DMS 273 (cell line): ENCODE results near the gene CCDC136.

Experiments used
- DNase-seq: peaks from one replicate; lab custom pipeline; 2025; ENCODE audit not compliant: unreplicated experiment; lab: John Stamatoyannopoulos, UW

CCDC136 gene

DNA sequence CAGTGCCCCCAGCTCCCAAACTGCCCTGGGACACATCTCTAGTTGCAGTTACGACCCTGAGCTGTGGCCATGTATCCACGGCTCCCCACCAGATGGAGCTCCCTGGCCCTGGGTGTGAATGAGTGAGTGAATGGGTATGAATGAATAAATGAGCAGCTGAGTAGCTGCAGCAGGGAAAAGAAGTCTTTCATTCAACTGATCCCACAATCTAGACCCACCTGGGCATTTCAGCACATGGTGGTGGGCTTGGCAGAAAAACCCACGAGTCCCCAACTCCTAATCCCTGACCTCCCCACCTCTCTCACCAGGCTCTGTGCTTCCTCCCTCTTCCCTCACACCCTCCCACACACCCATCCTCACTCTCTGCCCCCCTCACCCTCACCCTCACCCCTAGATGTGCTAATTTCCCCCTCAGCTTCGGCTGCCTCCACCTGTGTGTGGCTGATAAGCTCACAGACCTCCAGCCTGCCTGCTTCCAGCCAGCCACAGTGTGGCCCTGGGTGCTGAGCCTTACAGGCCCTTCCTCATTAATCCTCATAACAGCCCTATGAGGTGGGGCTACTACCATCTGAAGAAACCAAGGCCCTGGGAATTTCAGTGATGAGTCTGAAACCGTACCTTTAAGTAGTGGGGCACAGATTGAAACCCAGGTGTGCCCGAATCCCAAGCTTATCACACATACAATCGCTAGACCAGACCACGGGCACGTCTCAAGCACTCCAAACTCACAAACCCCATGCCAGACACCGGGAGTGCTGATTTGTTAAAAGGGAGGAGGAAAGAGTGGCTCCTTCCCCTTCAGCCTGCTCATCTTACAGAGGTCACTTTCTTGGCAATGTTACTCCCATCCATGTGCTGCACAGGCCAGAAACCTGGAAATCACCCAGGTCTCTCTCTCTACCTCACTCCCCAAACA lies 68.6 kb downstream of the CCDC136 start:
- peak; percentile 76 for DNase-seq

GRCh38 chr7:128861957-128862570 lies 70.3 kb downstream of the CCDC136 start:
- DNase-seq, result no peak

DNA sequence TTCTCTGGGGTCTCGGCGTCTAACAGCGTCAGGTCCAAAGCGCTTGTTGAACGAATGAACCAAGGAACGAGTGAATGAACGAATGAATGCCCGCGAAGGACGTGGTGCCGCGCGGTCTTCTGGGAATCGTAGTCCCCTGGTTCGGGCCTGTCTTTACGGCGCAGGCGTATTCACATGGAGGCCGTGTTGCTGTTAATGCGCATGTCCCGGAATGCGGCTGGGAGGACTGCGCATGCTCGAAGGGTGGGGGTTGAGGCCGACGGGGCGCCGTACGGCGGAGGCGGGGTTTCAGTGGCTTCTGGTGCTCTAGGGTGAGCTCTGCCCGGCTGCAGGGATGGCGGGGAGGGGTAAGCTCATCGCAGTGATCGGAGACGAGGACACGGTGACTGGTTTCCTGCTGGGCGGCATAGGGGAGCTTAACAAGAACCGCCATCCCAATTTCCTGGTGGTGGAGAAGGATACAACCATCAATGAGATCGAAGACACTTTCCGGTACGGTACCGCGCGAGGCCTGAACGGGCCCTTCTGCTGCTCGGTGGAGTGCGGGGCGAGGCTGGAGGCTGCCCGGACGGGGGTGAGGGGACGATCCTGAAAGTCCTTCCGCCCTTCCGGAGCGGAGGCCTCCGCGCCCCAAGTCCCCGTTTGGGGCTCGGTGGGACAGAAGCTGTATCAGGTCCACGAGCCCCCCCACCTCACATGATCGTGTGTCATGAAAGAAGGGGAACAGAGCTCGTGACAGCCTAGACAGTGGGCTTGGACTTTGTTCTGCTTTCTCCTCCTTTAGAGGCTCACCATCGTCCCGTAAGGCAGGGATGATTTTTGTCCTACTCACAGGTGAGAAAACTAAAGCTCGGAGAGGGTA lies 71.0 kb downstream of the CCDC136 start, which contains the start of gene ATP6V1F:
ATP6V1F (plus strand) TSS at position 286 of the 862 bp plus-strand sequence; CDS start at position 335, 49 bp downstream.
- peak; percentile 99 for DNase-seq

DNA sequence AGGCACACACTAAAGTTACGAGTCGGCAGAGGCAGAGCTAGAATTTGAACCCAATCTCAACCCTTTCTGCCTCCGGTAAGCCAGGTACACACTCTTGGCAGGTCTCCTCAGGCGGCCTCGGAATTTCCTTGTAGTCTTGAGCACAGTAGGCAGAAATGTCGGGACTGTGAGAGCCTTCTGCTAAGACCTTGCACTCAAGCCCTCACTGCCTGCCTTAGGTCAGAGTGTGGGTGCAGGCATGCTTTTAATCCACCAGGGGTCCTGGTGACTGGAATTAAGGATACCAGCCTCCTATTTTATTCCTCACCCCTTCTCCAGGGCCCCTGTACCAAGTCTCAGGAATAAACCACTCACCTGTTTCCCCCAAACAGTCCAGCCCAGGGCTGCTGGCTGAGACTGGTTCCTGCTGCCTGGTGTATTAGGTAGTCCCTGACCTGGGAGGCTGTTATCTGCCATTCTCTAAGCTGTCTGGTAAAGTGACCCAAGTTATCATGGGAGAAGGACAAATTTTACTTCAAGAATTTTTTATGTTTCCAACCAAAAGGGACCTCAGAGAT lies 71.7 kb downstream of the CCDC136 start:
- DNase-seq, result peak; percentile 93

GRCh38 chr7:128865303-128865702 lies 73.5 kb downstream of the CCDC136 start:
- DNase-seq, result no peak

DNA sequence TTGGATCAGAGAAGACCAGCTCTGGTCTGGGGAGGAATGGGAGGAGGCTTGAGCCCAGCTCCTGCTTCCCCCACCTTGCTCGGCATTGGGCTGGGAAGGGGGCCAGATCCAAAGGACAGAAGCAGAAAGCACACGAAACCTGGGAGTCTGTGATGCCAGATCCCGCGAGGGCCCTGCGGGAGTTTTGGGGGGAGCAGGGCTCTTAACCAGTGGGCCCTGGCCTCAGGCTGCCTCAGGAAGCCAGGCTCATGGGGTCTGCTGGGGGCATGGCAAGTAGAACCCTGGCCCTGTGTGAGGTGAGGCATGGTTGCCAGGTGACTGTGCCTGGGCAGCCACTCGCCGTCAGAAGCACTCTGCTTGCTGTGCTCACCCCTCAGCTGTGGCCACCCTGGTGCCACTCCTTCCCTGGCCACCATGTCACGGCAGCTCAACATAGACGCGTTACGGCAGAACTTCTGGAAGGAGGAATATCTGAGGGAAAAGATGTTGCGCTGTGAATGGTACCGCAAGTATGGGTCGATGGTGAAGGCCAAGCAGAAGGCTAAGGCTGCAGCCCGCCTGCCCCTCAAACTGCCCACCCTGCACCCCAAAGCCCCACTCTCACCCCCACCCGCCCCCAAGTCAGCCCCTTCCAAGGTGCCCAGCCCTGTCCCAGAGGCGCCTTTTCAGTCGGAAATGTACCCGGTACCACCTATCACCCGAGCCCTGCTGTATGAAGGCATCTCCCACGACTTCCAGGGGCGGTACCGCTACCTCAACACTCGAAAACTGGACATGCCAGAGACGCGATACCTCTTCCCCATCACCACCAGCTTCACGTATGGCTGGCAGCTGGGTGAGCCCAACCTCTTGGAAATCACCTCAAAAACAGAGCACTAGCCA lies 74.5 kb downstream of the CCDC136 start:
- DNase-seq, result no peak

GRCh38 chr7:128867241-128867640 lies 75.5 kb downstream of the CCDC136 start:
- no peak for DNase-seq

DNA sequence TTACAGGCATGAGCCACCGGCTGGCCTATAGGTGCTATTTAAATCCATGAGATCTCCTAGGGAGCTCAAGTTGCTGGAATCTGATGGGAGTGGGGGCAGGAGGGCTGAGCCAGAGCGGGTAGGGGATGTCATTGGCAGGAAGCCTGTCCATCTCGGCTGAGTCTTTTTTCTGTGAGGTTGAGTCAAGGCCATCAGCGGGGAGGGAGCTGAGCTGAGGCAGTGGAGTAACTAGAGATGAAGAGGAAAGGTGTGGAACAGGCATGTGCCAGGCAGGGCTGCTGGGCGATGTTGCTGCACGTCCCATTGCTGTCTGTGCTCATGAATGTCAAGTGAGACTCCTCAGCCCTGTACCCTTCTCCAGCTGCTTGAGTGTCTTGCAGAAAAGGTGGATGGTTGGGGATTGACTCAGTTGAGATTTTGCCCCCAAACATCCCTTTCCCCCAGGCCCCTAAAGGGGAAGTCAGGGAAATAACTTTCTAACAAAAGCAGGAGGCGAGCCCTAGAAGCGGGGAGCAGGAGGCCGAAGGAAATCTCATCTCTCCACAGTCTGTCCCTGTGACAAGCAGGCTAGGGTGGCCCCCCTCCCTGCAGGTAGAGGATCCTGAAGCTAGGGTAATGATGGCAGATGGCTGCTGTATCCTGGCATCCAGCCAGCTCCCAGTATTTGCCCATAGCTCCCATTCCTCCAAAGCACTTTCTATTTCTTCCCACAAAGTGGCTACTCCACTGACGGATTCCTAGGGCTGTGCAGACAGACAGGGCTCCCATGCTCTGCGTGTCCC lies 76.3 kb downstream of the CCDC136 start:
- peak; percentile 96 for DNase-seq

GRCh38 chr7:128868624-128869137 lies 76.9 kb downstream of the CCDC136 start:
- DNase-seq, result peak; percentile 84

DNA sequence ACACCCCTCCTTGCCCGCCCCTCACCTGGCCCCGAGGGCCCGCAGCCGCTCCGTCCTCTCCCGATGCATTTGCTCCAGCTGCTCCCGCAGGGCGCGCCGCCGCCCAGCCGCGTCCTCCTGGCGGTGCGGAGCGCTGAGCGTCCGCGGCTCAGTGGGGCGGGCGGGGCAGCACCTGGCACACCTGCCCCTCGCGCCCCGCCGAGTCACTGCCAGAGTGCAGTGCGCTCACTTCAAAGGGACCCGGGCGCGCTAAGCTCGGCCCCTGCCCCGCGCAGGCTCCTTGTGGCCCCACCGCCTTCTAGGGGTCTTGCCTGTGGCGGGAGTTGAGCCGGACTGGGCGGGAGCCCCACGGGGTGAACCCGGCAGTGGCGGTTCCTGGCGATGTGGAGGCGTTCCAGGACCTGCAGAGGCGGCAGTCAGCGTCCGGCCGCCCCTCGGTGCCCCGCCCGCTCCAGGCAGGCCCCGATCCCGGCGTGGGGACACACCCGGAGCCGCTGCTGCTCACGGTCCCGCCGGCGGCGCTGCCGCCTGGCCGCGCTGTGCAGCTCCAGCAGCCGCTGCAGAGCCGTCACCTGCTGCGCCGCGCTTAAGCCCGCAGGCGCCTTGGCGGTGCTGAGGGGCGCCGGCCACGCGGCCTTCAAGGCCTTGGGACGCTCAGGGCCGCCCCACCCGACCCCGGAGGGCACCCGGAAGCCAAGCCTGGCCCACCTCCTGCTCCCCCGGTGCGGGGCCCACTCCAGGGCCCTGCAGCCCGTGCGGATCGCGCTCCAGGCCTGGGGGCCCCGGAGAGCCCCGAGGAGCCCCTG lies 77.6 kb downstream of the CCDC136 start:
- DNase-seq, result peak; percentile 86

DNA sequence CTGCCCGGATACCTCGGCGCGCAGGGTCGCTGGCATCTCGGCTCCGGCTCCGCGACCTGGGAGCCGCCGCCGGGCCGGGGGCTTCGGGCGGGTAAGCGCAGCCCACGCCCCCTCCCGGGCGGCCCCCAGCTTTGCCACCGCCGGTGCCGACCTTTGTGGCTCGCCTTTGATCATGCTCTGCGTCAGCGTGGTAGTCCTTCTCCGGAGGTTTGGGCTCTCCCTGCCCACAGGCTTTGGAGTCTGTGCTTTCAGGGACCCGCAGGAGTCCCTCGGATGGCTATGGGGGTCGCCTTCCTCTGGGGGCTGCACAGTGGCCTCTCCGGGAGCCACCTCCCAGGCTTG lies 78.1 kb downstream of the CCDC136 start:
- DNase-seq, result no peak

GRCh38 chr7:128871050-128871449 lies 79.3 kb downstream of the CCDC136 start:
- DNase-seq, result no peak
